ENCODE data around the gene SMC3. TPM values are rescaled to one million over a fixed set of nuclear protein-coding genes. Genes with fewer than 3 reads are reported as not detected.

SMC3 gene
- total RNA-seq, 3 donors from 2014 or later (not counting 1 experiment from before 2014, with no cell fraction given): 36.6 to 38.5 (median 37.8) TPM

- TF ChIP-seq CTCF (IDR thresholded peaks at IDR 0.05): no peak
- H3K9me3 ChIP-seq (ENCODE audit: control insufficient read depth, insufficient read depth, low read length): no peaks in the 10 kb centered on the region
- H3K4me3 ChIP-seq (ENCODE audit: low read length): no peak overlapping the region
- no peaks in the 10 kb centered on the region for H3K36me3 ChIP-seq (ENCODE audit: control insufficient read depth, insufficient read depth, low read length)
- H3K4me1 ChIP-seq (ENCODE audit: control insufficient read depth, insufficient read depth, low read length): peaks cover 4% of the 10 kb centered on the region
- WGBS (ENCODE audit: insufficient coverage): 0% methylated on average over 1 of the region's 1 CpG
- Mint-ChIP-seq H3K4me3 (no peak overlapping the region), H3K9me3 (no peaks in the 10 kb centered on the region), H3K4me1 (peaks cover 0 to 15% of the 10 kb centered on the region in 2 donors), H3K36me3 (no peaks in the 10 kb centered on the region), H3K27me3 (ENCODE audit: low read depth in 2 of 2) (peaks cover 37 to 62% of the 10 kb centered on the region in 2 donors), H3K27ac (no peak overlapping the region)
- H3K27me3 ChIP-seq (ENCODE audit: control insufficient read depth, insufficient read depth, low read length): peaks cover 7% of the 10 kb centered on the region
- intact Hi-C loops (cut with micrococcal nuclease): no loop called here
- DNase-seq (no peak), ATAC-seq (no peak)
- H3K27ac ChIP-seq (ENCODE audit: low read length): no peak overlapping the region
Measured at GRCh38 chr10:110650265-110650668, 82.8 kb downstream of the SMC3 start.

GRCh38 chr10:110651044-110651958 is 83.8 kb downstream of the SMC3 start:
- Histone ChIP-seq H3K4me1 (ENCODE audit: control insufficient read depth, insufficient read depth, low read length) (peaks cover 4% of the 10 kb centered on the region), H3K4me3 (ENCODE audit: low read length) (no peak overlapping the region), H3K36me3 (ENCODE audit: control insufficient read depth, insufficient read depth, low read length) (no peaks in the 10 kb centered on the region), H3K27me3 (ENCODE audit: control insufficient read depth, insufficient read depth, low read length) (peaks cover 4% of the 10 kb centered on the region), H3K27ac (ENCODE audit: low read length) (no peak overlapping the region), H3K9me3 (ENCODE audit: control insufficient read depth, insufficient read depth, low read length) (no peaks in the 10 kb centered on the region)
- no peak for TF ChIP-seq CTCF (IDR thresholded peaks at IDR 0.05)
- no peak overlapping the region for H3K4me3 Mint-ChIP-seq
- peaks cover 0 to 15% of the 10 kb centered on the region in 2 donors for H3K4me1 Mint-ChIP-seq
- ATAC-seq: peak; percentile 55 to 68 (median 58)
- H3K36me3 Mint-ChIP-seq: no peaks in the 10 kb centered on the region
- peak in 1 of 2 donors; percentile 30 for DNase-seq
- H3K27ac Mint-ChIP-seq: no peak overlapping the region
- no peaks in the 10 kb centered on the region for H3K9me3 Mint-ChIP-seq
- peaks cover 36 to 57% of the 10 kb centered on the region in 2 donors for H3K27me3 Mint-ChIP-seq (ENCODE audit: low read depth in 2 of 2)
- 18% methylated on average over 12 of the region's 12 CpGs for WGBS (ENCODE audit: insufficient coverage)
- intact Hi-C loops (cut with micrococcal nuclease): no loop called here

GRCh38 chr10:110652475-110653118 is 85.1 kb downstream of the SMC3 start:
- 90% methylated on average over 4 of the region's 6 CpGs for WGBS (ENCODE audit: insufficient coverage)
- DNase-seq: no peak
- H3K27me3 Mint-ChIP-seq (ENCODE audit: low read depth in 2 of 2): peaks cover 32 to 49% of the 10 kb centered on the region in 2 donors
- Histone ChIP-seq H3K4me1 (ENCODE audit: control insufficient read depth, insufficient read depth, low read length) (peaks cover 4% of the 10 kb centered on the region), H3K27me3 (ENCODE audit: control insufficient read depth, insufficient read depth, low read length) (no peaks in the 10 kb centered on the region), H3K27ac (ENCODE audit: low read length) (no peak overlapping the region), H3K9me3 (ENCODE audit: control insufficient read depth, insufficient read depth, low read length) (no peaks in the 10 kb centered on the region), H3K4me3 (ENCODE audit: low read length) (no peak overlapping the region), H3K36me3 (ENCODE audit: control insufficient read depth, insufficient read depth, low read length) (no peaks in the 10 kb centered on the region)
- ATAC-seq: no peak
- no peak for TF ChIP-seq CTCF (IDR thresholded peaks at IDR 0.05)
- H3K9me3 Mint-ChIP-seq: no peaks in the 10 kb centered on the region
- H3K4me3 Mint-ChIP-seq: no peak overlapping the region
- intact Hi-C loops (cut with micrococcal nuclease): no loop called here
- H3K27ac Mint-ChIP-seq: no peak overlapping the region
- no peaks in the 10 kb centered on the region for H3K36me3 Mint-ChIP-seq
- peaks cover 0 to 15% of the 10 kb centered on the region in 2 donors for H3K4me1 Mint-ChIP-seq

Other genes starting within 250 kb of the SMC3 start
- gene DUSP5, start 69.8 kb upstream of the SMC3 start, total RNA-seq: 10 to 100 TPM; 56.3 to 98.9 (median 69.6) TPM
- under 1 TPM in 1 of 3 donors, not detected in 2; 0.35 TPM for gene RBM20, start 76.6 kb downstream of the SMC3 start, total RNA-seq

All from natural killer cell (primary cell).